GM18909 (cell line): ENCODE measurements around the gene NEAT1.

Experiments used
- ATAC-seq: cut with Tn5 transposase; IDR thresholded peaks from one replicate; pipeline ENCODE4 v1.9.1; 2021; ENCODE audit warnings: mild to moderate bottlenecking; ENCODE audit not compliant: unreplicated experiment, poor library complexity

Gene NEAT1

GRCh38 chr11:65474864-65475263 is 52.3 kb downstream of the NEAT1 start:
- ATAC-seq = no peak

DNA sequence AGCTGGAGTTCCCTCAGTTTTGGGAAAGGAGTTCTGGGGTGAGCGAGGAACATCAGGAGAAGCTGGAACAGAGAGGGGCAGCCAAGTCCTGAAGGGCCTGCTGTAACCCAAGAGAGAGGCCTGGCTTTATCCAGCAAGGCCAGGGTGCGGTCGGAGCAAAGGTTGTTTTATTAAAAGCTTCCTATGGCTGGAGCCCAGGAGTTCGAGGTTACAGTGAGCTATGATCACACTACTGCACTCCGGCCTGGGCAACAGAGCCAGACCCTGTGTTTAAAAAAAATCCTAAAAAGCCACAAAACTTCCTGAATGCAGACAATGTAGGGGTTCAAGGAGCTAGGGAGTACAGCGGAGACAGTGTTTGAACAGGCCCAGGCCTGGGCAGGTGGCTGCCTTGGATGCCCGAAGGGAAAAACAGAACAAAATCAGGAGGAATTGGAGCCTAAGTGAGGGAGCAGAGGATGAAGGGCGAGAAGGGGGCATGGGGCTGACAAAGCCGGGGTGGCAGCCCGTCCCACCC is 54.1 kb downstream of the NEAT1 start:
- ATAC-seq = peak; percentile 34

GRCh38 chr11:65477149-65477965 is 54.8 kb downstream of the NEAT1 start:
- ATAC-seq = peak; percentile 84

DNA sequence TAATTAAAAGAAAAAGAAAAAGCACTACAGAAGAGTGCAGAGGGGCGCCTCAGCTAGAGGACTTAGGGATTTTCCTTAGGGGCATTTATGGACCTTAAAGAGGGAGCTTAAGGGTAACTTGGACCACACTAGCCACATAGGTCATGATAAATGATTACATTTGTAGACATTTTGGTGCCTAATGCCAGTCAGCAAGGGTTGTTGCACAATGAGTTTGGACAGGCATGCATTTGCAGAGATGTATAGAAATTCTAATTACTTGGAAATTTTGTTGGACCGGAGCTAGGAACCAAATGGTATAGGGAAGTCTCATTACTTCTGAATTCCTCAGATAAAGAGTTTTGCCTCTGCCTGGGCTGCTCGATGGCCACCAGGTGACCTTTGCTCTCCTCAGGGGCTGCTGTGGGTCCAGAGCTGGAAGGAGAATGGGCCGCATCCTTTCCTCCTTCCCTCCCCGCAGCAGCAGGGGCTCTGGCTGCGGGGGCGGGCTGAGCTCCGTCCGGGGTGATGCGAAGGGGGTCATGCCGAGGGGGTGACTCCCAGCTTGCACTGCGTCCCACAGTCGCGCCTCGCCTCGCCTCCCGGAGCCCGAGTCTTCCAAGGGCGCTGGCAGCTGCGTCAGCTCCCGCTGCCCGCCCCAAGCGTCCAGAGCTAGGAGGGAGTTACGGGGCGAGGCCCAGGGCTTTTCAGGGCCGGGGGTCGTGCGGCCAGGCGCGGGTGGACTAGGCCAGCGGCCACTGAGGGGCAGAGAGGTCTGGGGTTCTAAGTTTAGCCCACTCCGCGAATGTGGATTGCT is 56.0 kb downstream of the NEAT1 start:
- ATAC-seq = no peak

GRCh38 chr11:65479184-65480145 is 56.9 kb downstream of the NEAT1 start:
- ATAC-seq = no peak

DNA sequence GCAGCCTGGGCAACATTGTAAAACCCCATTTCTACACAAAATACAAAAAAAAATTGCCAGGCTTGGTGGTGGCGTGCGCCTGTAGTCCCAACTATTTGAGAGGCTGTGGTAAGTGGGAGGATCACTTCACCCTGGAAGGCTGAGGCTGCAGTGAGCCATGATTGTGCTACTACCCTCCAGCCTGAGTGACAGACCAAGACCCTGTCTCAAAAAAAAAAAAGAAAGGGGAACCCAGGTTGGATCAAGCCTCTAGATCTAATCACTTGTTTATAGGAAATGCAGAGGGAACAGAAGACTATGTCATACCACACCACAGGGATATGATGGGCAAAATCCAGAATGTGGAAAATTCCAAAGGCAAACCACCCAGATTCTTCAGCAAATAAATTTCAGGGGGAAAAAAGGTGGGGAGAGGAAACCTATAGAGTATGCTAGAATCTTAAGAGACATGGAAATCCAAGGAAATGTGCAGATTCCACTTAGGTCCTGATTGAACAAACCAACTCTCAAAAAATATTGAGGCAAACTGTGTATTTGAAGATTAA is 59.8 kb downstream of the NEAT1 start:
- no peak for ATAC-seq

- ATAC-seq = no peak
These were observed 63.3 kb downstream of the NEAT1 start for GRCh38 chr11:65485920-65486219.

- ATAC-seq = no peak
These were observed 64.2 kb downstream of the NEAT1 start for GRCh38 chr11:65486570-65487466.

DNA sequence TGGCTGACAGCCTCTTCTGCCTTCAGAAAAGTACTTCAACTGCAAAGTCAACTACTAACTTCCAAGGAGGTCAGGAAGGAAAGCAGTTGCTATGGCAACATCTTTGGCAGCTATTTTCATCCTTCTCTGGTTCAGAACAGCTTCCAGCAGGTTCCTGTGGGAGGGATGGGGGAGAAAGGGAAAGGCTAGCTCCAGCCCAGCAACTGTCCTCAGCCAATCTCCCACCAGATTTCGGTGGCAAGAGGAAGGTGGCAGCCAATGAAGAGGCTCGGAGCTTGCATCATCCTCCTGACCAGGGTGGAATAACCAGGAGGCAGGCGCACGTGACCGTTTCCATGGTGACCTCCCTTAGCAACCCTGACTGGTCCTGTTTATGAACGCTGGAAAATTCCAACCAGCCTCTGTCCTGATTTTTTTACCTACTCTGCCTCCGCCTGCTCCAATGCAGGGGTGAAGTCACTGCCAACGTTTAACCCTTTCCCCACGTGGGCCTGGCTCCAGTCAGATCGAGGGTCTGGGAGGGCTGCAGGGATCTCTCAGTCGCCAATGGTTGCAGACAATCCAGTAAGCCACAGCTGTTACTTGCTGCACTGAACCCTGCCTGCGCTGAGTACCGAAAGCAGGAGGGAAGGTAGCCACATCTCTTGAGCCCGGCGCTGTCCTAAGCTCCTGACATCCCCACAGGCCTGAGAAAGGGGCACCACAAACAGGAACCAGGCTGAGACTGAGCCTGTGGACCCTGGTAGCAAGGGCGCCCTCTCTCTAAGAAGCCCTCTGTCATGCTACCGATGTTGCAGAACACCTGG is 65.1 kb downstream of the NEAT1 start:
- no peak for ATAC-seq

- ATAC-seq = no peak
These were observed 65.9 kb downstream of the NEAT1 start for GRCh38 chr11:65488273-65489034.

DNA sequence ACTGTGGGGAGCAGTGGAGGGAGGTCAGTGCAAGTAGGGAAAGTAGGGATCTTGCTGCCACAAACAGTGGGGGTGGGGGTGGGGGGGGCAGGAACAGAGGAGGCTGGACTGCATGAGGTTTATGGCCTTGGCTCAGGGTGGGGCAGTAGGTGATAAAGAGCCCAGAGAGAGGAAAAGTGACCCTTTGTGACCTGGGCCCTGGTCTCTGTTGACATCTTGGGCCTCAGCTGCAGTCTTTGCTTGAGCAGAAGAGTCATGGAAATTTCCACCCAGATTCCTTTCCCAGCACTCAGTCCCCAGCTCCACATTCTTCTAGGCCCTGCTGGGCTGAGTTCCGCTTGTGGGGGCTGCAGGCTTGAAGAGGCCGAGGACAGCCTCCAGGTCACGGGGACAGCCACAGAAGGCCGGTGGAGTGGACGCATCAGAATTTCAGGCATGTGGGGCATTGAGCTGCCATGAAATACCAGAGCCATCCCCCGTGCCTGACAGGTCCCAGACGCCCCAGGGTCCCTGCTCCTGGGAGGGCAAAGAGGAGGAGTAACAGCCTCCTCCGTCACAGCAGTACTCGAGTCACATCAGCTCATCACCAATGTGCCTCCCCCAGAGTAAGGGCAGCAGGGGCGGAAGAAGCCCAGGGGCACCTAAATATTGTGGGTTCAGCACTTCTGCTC is 66.6 kb downstream of the NEAT1 start:
- no peak for ATAC-seq

DNA sequence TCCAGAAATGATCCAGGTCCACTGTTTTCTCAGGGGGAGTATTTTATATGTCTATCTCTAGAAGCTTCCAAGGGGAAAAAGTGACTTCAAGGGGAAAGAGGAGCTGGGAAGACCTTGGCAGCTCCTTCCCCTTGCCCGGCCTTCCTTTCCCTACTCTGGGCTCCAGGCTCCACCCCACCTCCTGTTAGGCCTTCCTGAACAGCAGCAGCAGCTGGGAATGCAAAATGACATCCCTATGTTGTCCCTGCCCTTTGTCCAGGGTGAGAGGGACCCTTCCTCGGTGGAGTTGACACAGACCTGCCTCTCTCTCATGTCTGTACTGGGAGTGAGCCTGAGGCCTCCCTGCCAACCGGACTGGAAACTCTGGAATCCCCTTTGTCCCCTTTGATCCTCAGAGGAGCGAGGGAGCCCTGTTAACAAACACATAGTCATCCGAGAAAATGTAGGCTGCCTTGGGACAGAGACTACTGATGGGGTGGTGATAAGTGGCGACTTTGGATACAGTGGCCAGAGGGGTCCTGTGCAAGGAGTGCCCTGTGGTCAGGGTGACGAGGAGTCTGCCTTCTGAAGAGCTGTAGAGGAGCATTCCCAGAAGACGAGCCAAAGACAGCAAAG is 67.2 kb downstream of the NEAT1 start:
- no peak for ATAC-seq

DNA sequence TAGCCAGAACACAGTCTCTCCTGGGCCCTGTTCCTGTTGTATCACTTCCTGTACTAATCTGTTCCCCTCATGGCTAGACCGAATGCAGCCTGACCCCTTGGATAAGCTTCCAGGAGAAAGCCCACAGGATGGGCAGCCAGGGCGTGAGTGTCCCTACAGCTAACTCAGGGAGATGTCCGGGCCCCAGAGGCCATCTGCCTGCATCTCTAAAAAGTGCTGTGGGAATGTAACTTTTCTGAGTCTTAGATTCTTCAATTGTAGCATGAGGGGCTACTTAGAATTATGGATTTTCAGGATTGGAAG is 68.5 kb downstream of the NEAT1 start:
- no peak for ATAC-seq

- no peak for ATAC-seq
These were observed 69.2 kb downstream of the NEAT1 start for GRCh38 chr11:65491614-65492386.

- ATAC-seq = no peak
These were observed 69.7 kb downstream of the NEAT1 start for GRCh38 chr11:65492387-65492636.

DNA sequence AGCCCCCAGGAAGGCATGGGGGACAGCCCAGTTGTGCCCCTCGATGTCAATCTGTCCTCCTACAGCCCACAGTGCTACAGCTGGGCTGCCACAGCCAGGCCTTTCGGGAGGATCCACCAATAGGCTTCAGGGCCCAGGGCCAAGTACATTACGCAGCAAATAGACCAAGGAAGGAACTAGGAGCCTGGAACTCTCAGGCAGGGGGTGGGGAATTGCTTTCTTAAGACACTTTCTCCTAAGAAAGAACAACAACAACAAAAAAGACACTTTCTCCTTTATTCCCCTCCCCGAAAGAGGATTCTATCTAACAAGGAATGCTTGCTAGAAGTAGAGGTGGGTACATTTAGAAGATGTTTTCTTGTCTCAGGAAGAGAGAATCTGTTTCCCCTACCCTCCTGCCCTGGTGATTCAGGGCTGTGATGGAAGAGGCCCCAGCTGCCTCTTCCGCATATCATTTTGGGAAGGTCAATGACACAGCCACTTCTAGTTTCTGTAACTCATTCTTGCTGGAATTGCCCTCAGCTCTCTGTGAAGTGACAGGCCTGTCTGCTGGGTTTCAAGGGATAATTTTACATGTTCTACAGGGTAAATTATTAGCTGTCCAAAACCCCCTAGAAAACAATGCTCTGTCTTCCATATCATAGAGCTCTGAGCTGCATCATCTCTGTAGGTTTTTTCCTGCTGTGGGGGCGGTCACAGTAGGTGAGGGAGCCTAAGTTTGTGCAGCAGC is 70.2 kb downstream of the NEAT1 start:
- ATAC-seq = no peak
